Body of pancreas (tissue), 4 donors: ENCODE measurements around the gene DTX4.

Experiments
- POLR2A ChIP-seq, 3 donors: fragments of 450-650 bp; IDR thresholded peaks; one replicate each; pipeline ENCODE4 v1.6.1; 2016; ENCODE audit warnings: antibody characterized with exemption in 3 of 3, mild to moderate bottlenecking in 2 of 3
- TF ChIP-seq, protein P1 (sequence below), 7 experiments: fragments of 450-650 bp in 4 of 7; fragments of 200-600 bp in 3 of 7; sonication (generic) in 3 of 7; IDR thresholded peaks; one replicate each; pipeline ENCODE4 v1.5.1; 2016 to 2019; ENCODE audit warnings: antibody characterized with exemption in 7 of 7

DNA sequence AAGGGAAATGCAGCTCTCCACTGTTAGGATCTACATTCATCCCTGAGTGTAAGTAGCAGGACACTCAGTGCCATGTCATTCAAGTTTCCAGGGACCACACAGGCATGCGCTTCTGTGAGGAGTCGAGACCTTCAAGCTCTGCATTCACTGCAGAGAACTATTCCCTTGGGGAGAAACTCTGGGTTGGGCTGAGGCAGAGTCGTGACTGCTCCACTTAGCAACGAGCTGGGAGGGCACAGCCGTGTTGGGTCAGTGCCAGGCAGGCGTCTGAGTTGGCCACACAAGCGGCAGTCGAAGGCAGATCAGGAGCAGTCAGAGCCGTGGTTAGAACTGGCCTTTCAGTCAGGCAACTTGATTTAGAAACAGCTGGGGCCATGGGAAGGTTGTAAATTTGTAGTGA, 26.1 kb downstream of the DTX4 start:
- TF ChIP-seq, protein P1, sequence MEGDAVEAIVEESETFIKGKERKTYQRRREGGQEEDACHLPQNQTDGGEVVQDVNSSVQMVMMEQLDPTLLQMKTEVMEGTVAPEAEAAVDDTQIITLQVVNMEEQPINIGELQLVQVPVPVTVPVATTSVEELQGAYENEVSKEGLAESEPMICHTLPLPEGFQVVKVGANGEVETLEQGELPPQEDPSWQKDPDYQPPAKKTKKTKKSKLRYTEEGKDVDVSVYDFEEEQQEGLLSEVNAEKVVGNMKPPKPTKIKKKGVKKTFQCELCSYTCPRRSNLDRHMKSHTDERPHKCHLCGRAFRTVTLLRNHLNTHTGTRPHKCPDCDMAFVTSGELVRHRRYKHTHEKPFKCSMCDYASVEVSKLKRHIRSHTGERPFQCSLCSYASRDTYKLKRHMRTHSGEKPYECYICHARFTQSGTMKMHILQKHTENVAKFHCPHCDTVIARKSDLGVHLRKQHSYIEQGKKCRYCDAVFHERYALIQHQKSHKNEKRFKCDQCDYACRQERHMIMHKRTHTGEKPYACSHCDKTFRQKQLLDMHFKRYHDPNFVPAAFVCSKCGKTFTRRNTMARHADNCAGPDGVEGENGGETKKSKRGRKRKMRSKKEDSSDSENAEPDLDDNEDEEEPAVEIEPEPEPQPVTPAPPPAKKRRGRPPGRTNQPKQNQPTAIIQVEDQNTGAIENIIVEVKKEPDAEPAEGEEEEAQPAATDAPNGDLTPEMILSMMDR (IDR thresholded peaks at IDR 0.05), result no peak
- no peak for TF ChIP-seq POLR2A (IDR thresholded peaks at IDR 0.05)
